DOHH2 (cell line): ENCODE measurements around the gene RNF141.

Experiments
- CTCF ChIP-seq: fragments of 200-600 bp; sonication (generic); IDR thresholded peaks from one replicate; pipeline ENCODE4 v1.5.1; 2014; ENCODE audit warnings: antibody characterized with exemption, mild to moderate bottlenecking, low read depth, low read length; ENCODE audit not compliant: poor library complexity, severe bottlenecking
- EZH2phosphoT487 ChIP-seq: fragments of 200-600 bp; sonication (generic); IDR thresholded peaks from 2 replicates; pipeline ENCODE4 v1.6.1; 2017; ENCODE audit warnings: borderline replicate concordance, mild to moderate bottlenecking, antibody characterized with exemption, low read length, moderate library complexity, mixed read lengths

- TF ChIP-seq CTCF (no peak), EZH2phosphoT487 (no peak)
These were observed 41.5 kb downstream of the RNF141 start for GRCh38 chr11:10499452-10499851.
